Measurements from ENCODE around the gene PGA5.
"Not testable (repeated sequence)": the region's sequence is repeated elsewhere in the genome, so short reads cannot be mapped to it uniquely, and the experiment has no call there.

Gene PGA5

GRCh38 chr11:61240875-61241274, at the start of gene PGA5:
PGA5 (plus strand) TSS chr11:61241175; CDS start chr11:61241227, 52 bp downstream.
- DNase-seq (ENCODE audit: insufficient read length, low spot score); FAIRE-seq: not testable (repeated sequence)

- no peak for FAIRE-seq
- no peak for DNase-seq (ENCODE audit: insufficient read length, low spot score)
These were observed 47.4 kb upstream of the PGA5 start for GRCh38 chr11:61193596-61193995.

GRCh38 chr11:61194169-61194671, 46.8 kb upstream of the PGA5 start:
- FAIRE-seq (no peak), DNase-seq (ENCODE audit: insufficient read length, low spot score) (no peak)

GRCh38 chr11:61194981-61195695, 45.8 kb upstream of the PGA5 start:
- no peak for DNase-seq (ENCODE audit: insufficient read length, low spot score)
- no peak for FAIRE-seq

- DNase-seq (ENCODE audit: insufficient read length, low spot score) (no peak), FAIRE-seq (no peak)
These were observed 45.3 kb upstream of the PGA5 start for GRCh38 chr11:61195719-61196118.

GRCh38 chr11:61198361-61198760, 42.6 kb upstream of the PGA5 start:
- FAIRE-seq (no peak), DNase-seq (ENCODE audit: insufficient read length, low spot score) (no peak)

GRCh38 chr11:61198948-61199523, 41.9 kb upstream of the PGA5 start:
- no peak for DNase-seq (ENCODE audit: insufficient read length, low spot score)
- no peak for FAIRE-seq

- DNase-seq (ENCODE audit: insufficient read length, low spot score) (no peak), FAIRE-seq (no peak)
These were observed 39.5 kb upstream of the PGA5 start for GRCh38 chr11:61201476-61201875.

GRCh38 chr11:61202950-61203746, 37.8 kb upstream of the PGA5 start, which contains the start of gene PGA3:
PGA3 (plus strand) TSS chr11:61203515; CDS start chr11:61203565, 50 bp downstream.
- FAIRE-seq; DNase-seq (ENCODE audit: insufficient read length, low spot score): not testable (repeated sequence)

- DNase-seq (ENCODE audit: insufficient read length, low spot score); FAIRE-seq: not testable (repeated sequence)
These were observed 37.1 kb upstream of the PGA5 start for GRCh38 chr11:61203873-61204272.

GRCh38 chr11:61204502-61205059, 36.4 kb upstream of the PGA5 start:
- FAIRE-seq; DNase-seq (ENCODE audit: insufficient read length, low spot score): not testable (repeated sequence)

- not testable (repeated sequence) for DNase-seq (ENCODE audit: insufficient read length, low spot score); FAIRE-seq
These were observed 33.2 kb upstream of the PGA5 start for GRCh38 chr11:61207636-61208310.

- not testable (repeated sequence) for FAIRE-seq; DNase-seq (ENCODE audit: insufficient read length, low spot score)
These were observed 30.3 kb upstream of the PGA5 start for GRCh38 chr11:61210629-61211028.

- FAIRE-seq; DNase-seq (ENCODE audit: insufficient read length, low spot score): not testable (repeated sequence)
These were observed 29.5 kb upstream of the PGA5 start for GRCh38 chr11:61211327-61211952.

GRCh38 chr11:61212202-61212601, 28.8 kb upstream of the PGA5 start:
- FAIRE-seq; DNase-seq (ENCODE audit: insufficient read length, low spot score): not testable (repeated sequence)

- not testable (repeated sequence) for FAIRE-seq; DNase-seq (ENCODE audit: insufficient read length, low spot score)
These were observed 27.2 kb upstream of the PGA5 start for GRCh38 chr11:61213711-61214324.

- not testable (repeated sequence) for DNase-seq (ENCODE audit: insufficient read length, low spot score); FAIRE-seq
These were observed 22.7 kb upstream of the PGA5 start for GRCh38 chr11:61218306-61218705.

- FAIRE-seq; DNase-seq (ENCODE audit: insufficient read length, low spot score): not testable (repeated sequence)
These were observed 22.0 kb upstream of the PGA5 start for GRCh38 chr11:61219016-61219415.

GRCh38 chr11:61222047-61222446, 18.9 kb upstream of the PGA5 start, which contains the start of gene PGA4:
PGA4 (plus strand) TSS chr11:61222347; CDS start chr11:61222401, 54 bp downstream.
- not testable (repeated sequence) for DNase-seq (ENCODE audit: insufficient read length, low spot score); FAIRE-seq
